Activated CD4-positive, alpha-beta T cell treated with anti-CD3 and anti-CD28 coated beads, Interleukin-2, amount 50 U/mL, for 48 hours (primary cell): Measurements from ENCODE around the gene NTF3.

Source experiments
- DNase-seq, 2 experiments: peaks; one replicate each; pipeline ENCODE4 v3.0.0-alpha.2; 2020

Gene NTF3

GRCh38 chr12:5433081-5433844 is 1.4 kb downstream of the NTF3 start:
- DNase-seq = no peak

- DNase-seq = no peak
Measured at GRCh38 chr12:5433845-5434646, 2.1 kb downstream of the NTF3 start.

GRCh38 chr12:5434647-5435560 is 3.0 kb downstream of the NTF3 start:
- DNase-seq = no peak

GRCh38 chr12:5437182-5437583 is 5.3 kb downstream of the NTF3 start:
- no peak for DNase-seq

GRCh38 chr12:5437589-5437988 is 5.7 kb downstream of the NTF3 start:
- no peak for DNase-seq

- no peak for DNase-seq
Measured at GRCh38 chr12:5438671-5439200, 6.8 kb downstream of the NTF3 start.

GRCh38 chr12:5439371-5439771 is 7.5 kb downstream of the NTF3 start:
- DNase-seq = no peak

- no peak for DNase-seq
Measured at GRCh38 chr12:5439788-5440300, 7.9 kb downstream of the NTF3 start.

GRCh38 chr12:5440978-5441377 is 9.1 kb downstream of the NTF3 start:
- DNase-seq = no peak

GRCh38 chr12:5441497-5442236 is 9.8 kb downstream of the NTF3 start:
- DNase-seq = no peak

GRCh38 chr12:5442251-5443006 is 10.5 kb downstream of the NTF3 start:
- no peak for DNase-seq

- DNase-seq = no peak
Measured at GRCh38 chr12:5444520-5444919, 12.6 kb downstream of the NTF3 start.

- no peak for DNase-seq
Measured at GRCh38 chr12:5447320-5447719, 15.4 kb downstream of the NTF3 start.

GRCh38 chr12:5451251-5451650 is 19.3 kb downstream of the NTF3 start:
- no peak for DNase-seq

GRCh38 chr12:5452569-5452968 is 20.7 kb downstream of the NTF3 start:
- DNase-seq = no peak

- DNase-seq = no peak
Measured at GRCh38 chr12:5453466-5453865, 21.6 kb downstream of the NTF3 start.

- DNase-seq = no peak
Measured at GRCh38 chr12:5455045-5455444, 23.1 kb downstream of the NTF3 start.

- no peak for DNase-seq
Measured at GRCh38 chr12:5456030-5456429, 24.1 kb downstream of the NTF3 start.

GRCh38 chr12:5456906-5457305 is 25.0 kb downstream of the NTF3 start:
- DNase-seq = no peak

- DNase-seq = no peak
Measured at GRCh38 chr12:5458229-5459050, 26.5 kb downstream of the NTF3 start.
